Left lung (tissue), 10 donors: ENCODE data around the gene WDR33. TPM values are rescaled to one million over a fixed set of nuclear protein-coding genes. Genes with fewer than 3 reads are reported as not detected.
"Not testable (repeated sequence)": the region's sequence is repeated elsewhere in the genome, so short reads cannot be mapped to it uniquely, and the experiment has no call there.

ENCODE experiments used
- ATAC-seq: fragments of 200-7000 bp; cut with Tn5 transposase; one replicate; pipeline ENCODE4 v1.9.1; 2020; ENCODE audit warnings: moderate library complexity
- DNase-seq, 4 donors: peaks; one replicate each; pipeline ENCODE4 v3.0.0-alpha.2; 2013 to 2020
- H3K27ac ChIP-seq, 2 donors: fragments of 200-600 bp; sonication (generic) in 1 of 2; one replicate each; pipeline versions ENCODE4 v1.5.0 to v1.8.0; 2020 to 2021
- H3K27me3 ChIP-seq, 2 donors: fragments of 200-600 bp; sonication (generic) in 1 of 2; one replicate each; pipeline versions ENCODE4 v1.5.0 to v1.8.0; 2020 to 2021
- H3K36me3 ChIP-seq, 2 donors: fragments of 200-600 bp; sonication (generic) in 1 of 2; one replicate each; pipeline versions ENCODE4 v1.5.0 to v1.8.0; 2020 to 2021
- H3K4me1 ChIP-seq, 2 donors: fragments of 200-600 bp; one replicate each; pipeline ENCODE4 v1.8.0; 2021
- H3K4me3 ChIP-seq, 2 donors: fragments of 200-600 bp; sonication (generic) in 1 of 2; one replicate each; pipeline versions ENCODE4 v1.5.0 to v1.8.0; 2020 to 2021; ENCODE audit warnings: mild to moderate bottlenecking in 1 of 2
- H3K9me3 ChIP-seq, 2 donors: fragments of 200-600 bp; sonication (generic) in 1 of 2; one replicate each; pipeline versions ENCODE4 v1.5.0 to v1.8.0; 2020 to 2021
- CTCF ChIP-seq, 2 donors: fragments of 200-600 bp; sonication (generic) in 1 of 2; IDR thresholded peaks; one replicate each; pipeline versions ENCODE4 v1.5.0 to v1.8.0; 2021; ENCODE audit warnings: antibody characterized with exemption in 2 of 2
- intact Hi-C, 2 donors: fragments of 100-400 bp; cut with DNase I; formaldehyde crosslinking; loops; one replicate each; pipeline versions ENCODE4 v1.11.2 to v1.14.2; 2022
- polyA plus RNA-seq, 6 donors: library from polyadenylated mRNA; unstranded; fragments of 120-200 nt; gene quantifications; one replicate each; pipeline ENCODE4 v1.2.1, GENCODE V29; 2013; ENCODE audit not compliant: insufficient read length in 6 of 6
- total RNA-seq, 2 donors: library from RNA; stranded (reverse); fragmentation: NEBNext Ultra II Directional; extraction: Animal tissue kit (Norgen Biotek cat#: 25700); gene quantifications; one replicate each; pipeline ENCODE4 v1.2.1, GENCODE V29; 2021
- donor health status: DM: no; HTN: yes; CAD: no.
- donor health status: DM: no; HTN: no; CAD: no.

Gene WDR33
- total and polyA plus RNA-seq, 8 donors = 46.4 to 57.5 (median 50.8) TPM

GRCh38 chr2:127818241-127818640 is 7.3 kb upstream of the WDR33 start:
- peaks cover 0 to 34% of the 10 kb centered on the region in 2 donors for H3K9me3 ChIP-seq
- H3K27ac ChIP-seq = no peak overlapping the region
- TF ChIP-seq CTCF (IDR thresholded peaks at IDR 0.05) = no peak
- intact Hi-C loops = no loop called here
- H3K36me3 ChIP-seq = no peaks in the 10 kb centered on the region
- DNase-seq (no peak), ATAC-seq (no peak)
- no peaks in the 10 kb centered on the region for H3K4me1 ChIP-seq
- H3K27me3 ChIP-seq = no peaks in the 10 kb centered on the region
- no peak overlapping the region for H3K4me3 ChIP-seq

GRCh38 chr2:127814677-127815076 is 3.7 kb upstream of the WDR33 start:
- DNase-seq (no peak), ATAC-seq (no peak)
- TF ChIP-seq CTCF (IDR thresholded peaks at IDR 0.05) = no peak
- Histone ChIP-seq H3K4me1 (peaks cover 3 to 7% of the 10 kb centered on the region in 2 donors), H3K9me3 (peaks cover 0 to 10% of the 10 kb centered on the region in 2 donors), H3K27ac (no peak overlapping the region), H3K27me3 (no peaks in the 10 kb centered on the region), H3K4me3 (no peak overlapping the region), H3K36me3 (no peaks in the 10 kb centered on the region)
- intact Hi-C loops = no loop called here

GRCh38 chr2:127812441-127812840 is 1.5 kb upstream of the WDR33 start:
- H3K36me3 ChIP-seq, H3K27ac ChIP-seq, DNase-seq, H3K9me3 ChIP-seq, H3K4me3 ChIP-seq, intact Hi-C loops, H3K27me3 ChIP-seq, ATAC-seq: not testable (repeated sequence)
- H3K4me1 ChIP-seq = peaks cover 10 to 29% of the 10 kb centered on the region in 2 donors

GRCh38 chr2:127811397-127812321 is 688 bp upstream of the WDR33 start:
- TF ChIP-seq CTCF (IDR thresholded peaks at IDR 0.05) = no peak
- no peaks in the 10 kb centered on the region for H3K27me3 ChIP-seq
- DNase-seq (peak in 1 of 4 donors; percentile 76), ATAC-seq (peak; percentile 38)
- intact Hi-C loops = no loop called here
- no peaks in the 10 kb centered on the region for H3K36me3 ChIP-seq
- H3K27ac ChIP-seq = peak overlapping the region; percentile 90 to 92
- no peaks in the 10 kb centered on the region for H3K9me3 ChIP-seq
- peaks cover 13 to 37% of the 10 kb centered on the region in 2 donors for H3K4me1 ChIP-seq
- H3K4me3 ChIP-seq = peak overlapping the region; percentile 56 to 91

- Histone ChIP-seq H3K27ac (peak overlapping the region; percentile 90 to 92), H3K27me3 (no peaks in the 10 kb centered on the region), H3K9me3 (no peaks in the 10 kb centered on the region), H3K4me3 (peak overlapping the region; percentile 56 to 91), H3K36me3 (no peaks in the 10 kb centered on the region), H3K4me1 (peaks cover 17 to 52% of the 10 kb centered on the region in 2 donors)
- TF ChIP-seq CTCF (IDR thresholded peaks at IDR 0.05) = no peak
- peak; percentile 39 for ATAC-seq
- peak in 1 of 4 donors; percentile 56 for DNase-seq
- intact Hi-C loops = no loop called here
Measured at GRCh38 chr2:127810156-127810618, 784 bp downstream of the WDR33 start.
